NCI-H2107 (cell line): ENCODE data around the gene GNA15.
"Not testable (repeated sequence)": the region's sequence is repeated elsewhere in the genome, so short reads cannot be mapped to it uniquely, and the experiment has no call there.

ENCODE experiments used
- DNase-seq: peaks from one replicate; lab custom pipeline; 2025; lab: John Stamatoyannopoulos, UW

The GNA15 gene

DNA sequence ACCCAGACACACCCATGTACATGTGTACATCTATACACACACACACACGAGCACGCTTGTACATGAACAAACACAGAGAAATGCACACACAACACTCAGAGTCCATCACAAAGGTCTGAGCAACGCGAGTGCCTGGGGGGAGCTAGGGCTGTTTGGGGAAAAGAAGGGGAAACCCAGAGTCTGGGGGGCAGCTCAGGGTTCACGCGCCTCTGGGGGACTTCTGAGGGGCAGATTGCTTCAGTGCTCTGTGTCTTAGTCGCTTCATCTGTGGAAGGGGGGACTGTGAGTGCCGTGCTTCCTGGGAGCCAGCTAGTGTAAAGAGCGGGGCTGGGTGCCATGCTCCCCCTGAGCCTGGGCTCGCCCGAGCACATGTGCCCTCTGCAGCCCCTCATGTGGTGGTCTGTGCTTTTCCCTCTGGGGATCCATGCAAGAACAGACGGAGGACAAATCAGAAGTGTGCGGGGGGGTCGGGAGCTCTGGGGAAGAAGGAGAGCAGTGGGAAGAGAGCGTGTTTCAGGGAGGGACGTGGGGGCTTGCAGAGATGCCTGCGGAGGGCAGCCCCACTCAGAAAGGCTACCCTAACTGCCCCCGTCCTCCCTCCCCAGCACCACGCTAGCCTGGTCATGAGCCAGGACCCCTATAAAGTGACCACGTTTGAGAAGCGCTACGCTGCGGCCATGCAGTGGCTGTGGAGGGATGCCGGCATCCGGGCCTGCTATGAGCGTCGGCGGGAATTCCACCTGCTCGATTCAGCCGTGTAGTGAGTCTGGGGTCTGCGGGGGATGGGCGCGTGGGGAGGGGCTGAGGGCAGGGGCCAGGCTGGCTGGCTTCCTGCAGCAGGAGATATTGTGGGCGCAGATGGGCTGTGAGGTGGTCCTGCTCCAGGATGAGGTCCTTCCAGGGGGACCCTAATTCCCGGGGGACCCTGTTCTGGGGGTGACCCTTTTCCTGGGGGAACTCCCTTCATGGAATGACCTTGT is 14.0 kb downstream of the GNA15 start:
- no peak for DNase-seq

DNA sequence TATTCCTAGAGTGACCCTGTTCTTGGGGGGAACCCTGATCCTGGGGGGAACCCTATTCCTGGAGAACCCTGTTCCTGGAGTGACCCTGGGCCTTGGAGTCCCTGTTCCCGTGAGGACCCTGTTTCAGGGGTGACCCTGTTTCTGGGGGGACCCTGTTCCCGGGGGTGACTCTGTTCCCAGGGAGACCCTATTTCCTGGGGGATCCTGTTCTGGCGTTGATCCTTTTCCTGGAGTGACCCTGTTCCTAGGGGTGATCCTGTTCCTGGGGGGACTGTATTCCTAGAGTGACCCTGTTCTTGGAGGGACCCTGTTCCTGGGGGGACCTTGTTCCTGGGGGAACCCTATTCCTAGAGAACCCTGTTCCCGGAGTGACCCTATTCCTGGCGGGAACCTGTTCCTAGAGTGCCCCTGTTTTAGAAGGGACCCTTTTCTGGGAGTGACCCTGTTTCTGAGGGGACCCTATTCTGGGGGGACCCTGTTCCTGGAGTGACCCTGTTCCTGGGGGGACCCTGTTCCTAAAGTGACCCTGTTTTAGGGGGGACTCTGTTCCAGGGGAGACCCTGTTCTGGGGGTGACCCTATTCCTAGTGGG is 15.0 kb downstream of the GNA15 start:
- no peak for DNase-seq

DNA sequence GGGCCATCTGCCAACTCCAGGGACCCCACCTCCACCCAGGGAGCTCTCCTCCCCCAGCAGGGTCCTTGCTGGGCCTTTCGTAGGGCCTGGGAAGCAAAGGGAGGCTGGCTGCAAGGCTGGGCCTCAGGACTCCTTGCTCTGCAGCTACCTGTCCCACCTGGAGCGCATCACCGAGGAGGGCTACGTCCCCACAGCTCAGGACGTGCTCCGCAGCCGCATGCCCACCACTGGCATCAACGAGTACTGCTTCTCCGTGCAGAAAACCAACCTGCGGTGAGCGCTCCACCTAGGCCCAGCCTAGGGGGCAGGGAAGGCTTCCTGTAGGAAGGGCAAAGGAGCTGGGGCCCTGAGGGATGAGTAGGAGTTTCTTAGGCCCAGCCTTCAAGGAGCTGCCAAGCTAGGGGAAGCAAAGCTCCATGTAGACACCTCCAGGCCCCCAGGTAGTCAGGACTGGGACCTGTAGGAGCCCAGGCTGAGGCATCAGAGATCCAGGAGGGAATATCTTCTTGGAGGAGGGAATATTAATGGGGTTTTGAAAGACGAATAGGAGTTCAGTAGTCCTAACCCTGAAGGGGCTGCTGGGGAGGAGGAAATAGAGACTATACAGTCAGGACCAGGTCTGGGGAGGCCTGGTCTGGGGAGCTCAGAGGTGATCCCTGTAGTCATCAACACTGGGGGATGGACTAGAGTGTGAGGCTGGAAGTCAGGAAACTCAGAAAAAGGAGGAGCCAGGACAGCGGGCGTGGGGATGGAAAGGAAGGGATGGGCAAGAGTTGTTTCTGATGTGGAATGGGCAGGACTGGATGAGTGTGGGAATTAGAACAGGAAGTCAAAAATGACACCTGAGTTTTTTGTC is 16.0 kb downstream of the GNA15 start:
- DNase-seq: no peak

DNA sequence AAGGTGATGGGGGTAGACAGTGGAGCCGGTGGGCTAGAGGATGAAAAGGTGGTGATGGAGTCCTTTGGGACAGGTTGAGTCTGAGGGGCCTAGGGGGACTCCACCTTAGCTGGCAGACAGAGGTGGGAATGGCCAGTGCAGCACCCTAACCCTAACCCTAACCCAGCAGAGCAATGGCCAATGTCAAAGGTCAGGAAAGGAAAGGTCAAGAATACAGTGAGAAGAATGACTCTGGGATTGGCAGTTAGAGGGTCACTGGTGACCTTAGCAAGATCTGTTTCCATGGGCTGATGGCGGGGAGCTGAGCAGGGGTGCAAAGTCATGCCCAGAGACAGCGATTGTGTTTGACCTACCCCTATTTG is 16.6 kb downstream of the GNA15 start:
- DNase-seq: no peak

DNA sequence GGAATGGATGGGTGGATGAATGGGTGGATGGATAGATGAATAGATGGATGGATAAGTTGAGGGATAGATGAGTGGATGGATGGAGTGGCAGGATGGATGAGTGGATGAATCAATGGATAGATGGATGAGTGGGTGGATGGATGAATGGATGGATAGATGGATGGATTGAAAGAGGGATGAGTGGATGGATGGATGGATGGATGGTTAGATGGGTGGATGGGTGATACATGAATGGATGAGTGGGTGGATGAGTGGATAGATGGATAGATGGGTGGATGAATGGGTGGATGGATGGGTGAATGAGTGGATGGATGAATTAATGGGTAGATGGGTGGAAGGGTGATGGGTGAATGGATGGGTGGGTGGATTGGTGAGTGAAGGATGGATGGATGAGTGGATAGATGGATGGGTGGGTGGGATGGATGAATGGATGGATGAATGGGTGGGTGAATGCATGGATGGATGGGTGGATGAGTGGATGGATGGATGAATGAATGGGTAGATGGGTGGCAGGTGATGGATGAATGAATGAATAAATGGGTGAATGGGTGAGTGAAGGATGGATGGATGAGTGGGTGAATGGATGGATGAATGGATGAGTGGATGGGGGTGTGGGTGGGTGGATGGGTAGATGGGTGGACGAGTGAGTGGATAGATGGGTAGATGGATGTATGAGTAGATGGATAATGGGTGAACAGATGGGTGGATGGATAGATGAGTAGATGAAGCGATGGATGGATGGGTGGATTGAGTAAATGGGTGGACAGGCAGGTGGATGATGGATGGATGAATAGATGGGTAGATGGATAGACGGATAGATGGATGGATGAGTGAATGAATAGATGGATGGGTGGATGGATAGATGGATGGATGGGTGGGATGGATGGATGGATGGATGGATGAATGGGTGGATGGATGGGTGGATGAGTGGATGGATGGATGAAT is 17.7 kb downstream of the GNA15 start:
- no peak for DNase-seq

DNA sequence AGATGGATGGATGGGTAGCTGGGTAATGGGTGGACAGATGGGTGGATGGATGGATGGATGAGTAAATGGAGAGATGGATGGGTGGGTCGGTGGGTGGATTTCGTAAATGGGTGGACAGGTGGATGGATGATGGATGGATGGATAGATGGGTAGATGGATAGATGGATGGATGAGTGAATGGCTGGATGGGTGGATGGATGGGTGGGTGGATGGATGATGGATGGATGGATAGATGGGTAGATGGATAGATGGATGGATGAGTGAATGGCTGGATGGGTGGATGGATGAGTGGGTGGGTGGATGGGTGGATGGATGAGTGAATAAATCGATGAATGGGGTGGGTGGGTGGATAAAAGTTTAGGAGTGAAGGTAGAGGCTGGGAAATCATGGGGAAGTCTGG is 18.6 kb downstream of the GNA15 start:
- DNase-seq: not testable (repeated sequence)

DNA sequence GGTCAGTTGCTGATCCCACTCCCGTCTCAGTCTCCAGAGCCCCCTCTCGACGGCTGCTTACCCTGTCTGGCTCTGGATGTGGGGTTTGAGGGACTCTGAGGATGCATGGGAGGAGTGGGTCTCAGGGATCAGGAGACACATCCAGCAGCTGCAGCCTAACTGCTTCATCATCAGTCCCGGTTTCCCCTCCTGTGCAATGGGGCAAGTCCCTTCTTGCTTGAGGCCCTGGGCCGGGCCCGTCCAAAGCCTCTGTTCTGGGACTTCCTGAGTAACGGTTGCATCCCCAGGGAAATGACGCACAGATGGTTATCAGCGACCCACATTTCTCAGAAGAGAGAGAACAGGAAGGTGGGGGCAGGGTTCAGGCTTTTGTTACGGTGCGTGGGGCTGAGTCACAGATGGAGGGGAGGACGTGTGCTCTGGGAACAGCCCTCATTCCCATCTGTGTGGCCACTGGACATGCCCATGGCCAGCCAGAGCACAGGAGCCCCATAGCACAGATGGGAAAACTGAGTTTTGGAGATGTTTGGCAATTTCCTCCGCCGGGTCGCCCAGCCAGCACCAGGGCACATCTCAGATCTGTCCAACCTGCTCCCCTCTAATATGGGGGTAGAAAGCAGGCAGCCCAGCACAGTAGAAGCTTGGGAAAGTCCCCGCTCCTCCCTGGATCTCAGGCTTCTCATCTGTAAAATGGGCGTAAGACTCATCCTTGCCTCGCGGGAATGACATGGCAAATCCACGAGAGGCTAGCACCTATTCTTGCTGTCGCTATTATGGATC is 19.3 kb downstream of the GNA15 start:
- DNase-seq: no peak

DNA sequence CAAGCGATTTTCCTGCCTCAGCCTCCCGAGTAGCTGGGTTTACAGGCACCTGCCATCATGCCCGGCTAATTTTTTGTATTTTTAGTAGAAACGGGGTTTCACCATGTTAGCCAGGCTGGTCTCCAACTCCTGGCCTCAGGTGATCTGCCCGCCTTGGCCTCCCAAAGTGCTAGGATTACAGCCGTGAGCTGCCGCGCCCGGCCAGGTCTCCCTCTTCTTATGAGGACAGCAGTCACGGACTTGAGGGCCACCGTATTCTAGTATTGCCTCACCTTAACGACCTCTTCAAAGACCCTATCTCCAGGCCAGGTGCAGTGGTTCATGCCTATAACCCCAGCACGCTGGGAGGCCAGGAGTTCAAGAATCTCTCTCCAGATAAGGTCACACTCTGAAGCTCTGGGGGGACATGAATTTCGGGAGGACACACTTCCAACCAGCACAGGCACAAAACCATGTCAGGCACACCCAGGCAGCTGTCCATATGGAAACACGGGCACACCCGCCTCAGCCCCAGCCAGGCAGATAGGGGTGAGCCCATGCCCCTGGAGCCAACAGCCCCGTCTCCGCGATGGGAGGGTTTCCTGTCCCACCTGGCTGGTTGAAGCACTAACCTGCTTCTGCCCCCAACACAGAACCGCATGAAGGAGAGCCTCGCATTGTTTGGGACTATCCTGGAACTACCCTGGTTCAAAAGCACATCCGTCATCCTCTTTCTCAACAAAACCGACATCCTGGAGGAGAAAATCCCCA is 21.4 kb downstream of the GNA15 start:
- DNase-seq: no peak

DNA sequence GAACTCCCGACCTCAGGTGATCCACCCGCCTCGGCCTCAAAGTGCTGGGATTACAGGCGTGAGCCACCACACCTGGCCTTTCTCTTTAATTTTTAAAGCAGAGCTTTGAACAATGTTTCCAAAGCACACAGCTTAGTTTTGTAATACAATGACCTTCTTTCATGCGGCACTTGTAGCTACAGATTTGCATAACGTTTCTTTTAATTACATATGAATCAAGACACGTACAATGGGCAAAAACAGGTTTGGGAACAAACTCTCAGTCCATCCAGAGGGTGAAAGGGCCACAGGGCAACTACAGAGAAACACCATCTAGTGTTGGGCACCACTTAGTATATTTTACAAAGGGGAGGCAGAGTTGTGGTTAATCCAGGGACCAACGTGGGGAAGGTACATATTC is 23.7 kb downstream of the GNA15 start:
- DNase-seq: no peak

DNA sequence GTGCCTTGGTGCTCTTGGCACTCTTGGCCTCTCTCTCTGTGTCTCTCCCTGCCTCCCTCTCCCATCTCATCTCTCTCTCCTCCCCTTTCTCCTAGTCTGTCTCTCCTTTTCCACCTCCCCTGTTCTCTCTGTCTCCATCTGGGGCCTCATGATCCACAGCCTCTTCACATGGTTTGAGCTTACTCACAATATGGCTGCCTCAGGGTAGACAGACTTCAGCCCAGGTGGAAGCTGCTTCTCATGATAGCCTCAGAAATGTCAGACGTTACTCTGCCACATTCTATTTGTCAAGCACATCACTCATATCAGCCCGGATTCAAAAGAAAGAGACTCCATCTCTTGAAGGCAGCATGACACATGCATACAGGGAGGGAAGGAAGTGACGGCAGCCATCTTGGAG is 24.4 kb downstream of the GNA15 start:
- no peak for DNase-seq

DNA sequence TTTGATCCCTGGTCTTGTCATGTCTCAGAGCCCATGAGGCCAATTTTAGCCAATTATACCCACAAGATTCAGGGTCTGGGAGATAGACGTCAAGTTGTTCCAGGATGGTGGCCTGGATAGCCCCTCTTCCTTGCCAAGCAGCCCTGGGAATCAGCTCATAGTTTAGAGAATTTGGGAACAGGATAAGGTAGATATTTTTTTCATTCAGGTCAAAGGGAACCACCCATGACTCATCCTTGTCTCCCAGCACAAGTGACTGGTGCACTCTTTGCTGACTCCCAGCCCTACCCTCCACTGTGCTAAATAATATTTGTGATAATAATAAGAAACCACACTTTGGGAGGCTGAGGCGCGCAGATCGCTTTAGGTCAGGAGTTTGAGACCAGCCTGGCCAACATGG is 25.6 kb downstream of the GNA15 start:
- no peak for DNase-seq

DNA sequence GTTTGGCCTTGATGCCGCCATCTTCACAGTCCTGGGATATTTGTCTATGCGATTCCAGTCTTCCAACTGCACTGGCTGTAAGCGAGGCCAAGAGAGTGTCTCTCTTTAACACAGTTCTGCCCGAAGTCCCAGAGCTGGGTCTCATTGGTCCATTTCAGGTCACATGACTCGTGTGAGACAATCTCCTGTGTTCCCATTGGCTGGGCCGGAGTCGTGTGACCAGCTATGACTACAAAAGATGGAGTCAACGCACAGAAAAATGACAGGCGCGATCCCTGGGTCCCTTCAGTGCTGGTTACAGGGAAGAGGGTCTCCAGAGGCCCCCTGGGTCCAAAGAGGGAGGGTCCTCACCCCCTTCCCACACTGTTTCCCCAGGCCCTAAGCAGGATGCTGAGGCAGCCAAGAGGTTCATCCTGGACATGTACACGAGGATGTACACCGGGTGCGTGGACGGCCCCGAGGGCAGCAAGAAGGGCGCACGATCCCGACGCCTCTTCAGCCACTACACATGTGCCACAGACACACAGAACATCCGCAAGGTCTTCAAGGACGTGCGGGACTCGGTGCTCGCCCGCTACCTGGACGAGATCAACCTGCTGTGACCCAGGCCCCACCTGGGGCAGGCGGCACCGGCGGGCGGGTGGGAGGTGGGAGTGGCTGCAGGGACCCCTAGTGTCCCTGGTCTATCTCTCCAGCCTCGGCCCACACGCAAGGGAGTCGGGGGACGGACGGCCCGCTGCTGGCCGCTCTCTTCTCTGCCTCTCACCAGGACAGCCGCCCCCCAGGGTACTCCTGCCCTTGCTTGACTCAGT is 26.8 kb downstream of the GNA15 start:
- DNase-seq: no peak

DNA sequence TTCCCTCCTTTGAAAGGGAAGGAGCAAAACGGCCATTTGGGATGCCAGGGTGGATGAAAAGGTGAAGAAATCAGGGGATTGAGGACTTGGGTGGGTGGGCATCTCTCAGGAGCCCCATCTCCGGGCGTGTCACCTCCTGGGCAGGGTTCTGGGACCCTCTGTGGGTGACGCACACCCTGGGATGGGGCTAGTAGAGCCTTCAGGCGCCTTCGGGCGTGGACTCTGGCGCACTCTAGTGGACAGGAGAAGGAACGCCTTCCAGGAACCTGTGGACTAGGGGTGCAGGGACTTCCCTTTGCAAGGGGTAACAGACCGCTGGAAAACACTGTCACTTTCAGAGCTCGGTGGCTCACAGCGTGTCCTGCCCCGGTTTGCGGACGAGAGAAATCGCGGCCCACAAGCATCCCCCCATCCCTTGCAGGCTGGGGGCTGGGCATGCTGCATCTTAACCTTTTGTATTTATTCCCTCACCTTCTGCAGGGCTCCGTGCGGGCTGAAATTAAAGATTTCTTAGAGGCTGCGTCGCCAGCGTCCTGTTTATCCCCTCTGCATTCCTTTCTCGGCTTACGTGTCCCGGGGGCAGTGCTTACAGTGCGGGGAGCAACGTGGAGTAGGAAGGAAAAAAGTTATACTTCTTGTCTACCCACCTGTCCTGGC is 27.5 kb downstream of the GNA15 start:
- peak; percentile 50 for DNase-seq

DNA sequence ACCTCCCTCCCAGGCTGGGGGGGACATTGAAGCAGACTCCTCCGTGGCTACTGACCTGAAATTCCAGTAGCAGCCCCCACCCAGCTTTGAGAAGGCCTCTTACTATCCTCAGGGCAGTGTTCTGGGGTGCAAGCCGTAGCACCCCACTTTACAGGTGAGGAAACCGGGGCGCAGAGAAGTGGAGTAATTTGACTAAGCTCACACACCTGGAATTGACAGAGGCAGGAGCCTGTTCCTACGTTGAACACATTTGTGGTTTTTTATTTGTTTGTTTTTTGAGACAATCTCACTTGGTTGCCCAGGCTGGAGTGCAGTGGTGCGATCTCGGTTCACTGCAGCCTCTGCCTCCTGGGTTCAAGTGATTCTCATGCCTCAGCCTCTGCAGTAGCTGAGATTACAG is 28.1 kb downstream of the GNA15 start:
- no peak for DNase-seq

DNA sequence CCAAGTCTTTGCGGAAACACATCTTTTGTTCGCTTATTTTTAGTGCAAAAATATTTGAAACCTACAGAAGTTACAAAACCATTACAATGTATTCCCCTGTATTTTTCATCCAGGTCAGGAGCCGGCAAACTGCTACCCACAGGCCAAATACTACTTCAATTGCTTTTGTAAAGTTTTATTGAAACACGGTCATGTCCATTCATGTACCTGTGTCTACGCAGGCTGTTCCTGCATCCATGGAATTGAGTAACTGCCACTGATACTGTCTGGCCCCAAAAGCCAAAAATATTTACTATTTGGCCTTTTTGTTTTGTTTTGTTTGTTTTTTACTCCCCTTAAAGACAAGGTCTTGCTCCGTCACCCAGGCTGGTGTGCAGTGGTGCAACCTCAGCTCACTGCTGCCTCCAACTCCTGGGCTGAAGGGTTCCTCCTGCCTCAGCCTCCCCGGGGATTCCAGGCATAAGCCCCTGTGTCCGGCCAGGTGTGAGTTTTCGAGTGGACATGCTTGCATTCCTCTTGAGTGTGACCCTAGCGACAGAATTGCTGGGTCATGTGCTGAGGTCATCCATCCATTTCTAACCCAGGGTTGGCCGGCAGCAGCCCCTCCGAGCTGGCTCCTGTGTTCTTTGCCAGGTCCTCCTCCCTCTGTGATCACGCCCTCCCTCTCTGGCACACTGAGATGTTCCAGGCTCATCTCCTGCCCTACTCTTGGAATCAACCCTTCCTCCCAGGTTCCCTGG is 31.9 kb downstream of the GNA15 start:
- no peak for DNase-seq

DNA sequence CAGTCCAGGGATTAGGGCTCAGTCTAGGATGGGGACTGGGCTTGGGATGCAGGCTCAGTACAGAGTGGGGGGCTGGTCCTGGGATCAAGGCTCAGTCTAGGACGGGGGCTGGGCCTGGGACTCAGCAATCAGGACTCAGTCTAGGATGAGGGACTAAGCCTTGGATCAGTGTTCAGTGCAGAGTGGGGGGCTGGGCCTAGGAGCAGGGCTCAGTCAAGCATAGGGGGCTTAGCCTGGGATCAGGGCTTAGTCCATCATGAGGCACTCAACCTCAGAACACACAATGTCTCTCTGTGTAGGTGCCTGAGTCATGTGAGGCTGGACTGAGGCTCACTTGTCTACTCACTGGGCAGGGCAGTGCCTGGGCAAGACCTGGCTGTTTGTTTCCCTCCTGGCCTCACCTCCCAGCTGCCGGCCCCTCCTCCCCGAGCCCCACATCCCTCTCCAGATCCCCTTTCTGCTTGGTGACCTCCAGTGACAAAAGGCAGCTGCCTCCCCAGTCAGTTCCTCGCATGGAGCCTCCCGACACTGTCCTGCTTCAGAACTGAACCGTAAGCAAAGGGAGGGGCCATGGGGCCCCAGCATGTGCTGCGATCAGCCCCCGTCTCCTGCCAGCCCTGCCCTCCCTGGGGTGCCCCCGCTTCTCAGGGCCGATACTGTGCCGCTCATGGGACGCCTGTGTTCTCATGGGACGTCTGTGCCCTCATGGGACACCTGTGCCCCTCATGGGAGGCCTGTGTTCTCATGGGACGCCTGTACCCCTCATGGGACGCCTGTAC is 36.2 kb downstream of the GNA15 start:
- DNase-seq: no peak

DNA sequence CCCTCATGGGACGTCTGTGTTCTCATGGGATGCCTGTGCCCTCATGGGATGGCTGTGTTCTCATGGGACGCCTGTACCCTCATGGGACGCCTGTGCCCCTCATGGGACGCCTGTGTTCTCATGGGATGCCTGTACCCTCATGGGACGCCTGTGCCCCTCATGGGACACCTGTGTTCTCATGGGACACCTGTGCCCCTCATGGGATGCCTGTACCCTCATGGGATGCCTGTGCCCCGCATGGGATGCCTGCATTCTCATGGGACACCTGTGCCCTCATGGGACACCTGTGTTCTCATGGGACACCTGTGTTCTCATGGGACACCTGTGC is 36.8 kb downstream of the GNA15 start:
- not testable (repeated sequence) for DNase-seq
